A673 (cell line): Measurements from ENCODE around the gene ZSWIM8. TPM values are rescaled to one million over a fixed set of nuclear protein-coding genes. Genes with fewer than 3 reads are reported as not detected.
A peak's percentile ranks its signal among the peaks of the same experiment; 100 is the strongest.

Experiments used
- BruUV-seq: library from RNA; stranded (reverse); fragments of 400-500 nt; replicated peaks from 2 replicates; lab custom pipeline; 2021; lab: Mats Ljungman, UMichigan
- CTCF ChIA-PET: fragments of 300-600 bp; sonication (Branson Sonifier 250); formaldehyde crosslinking; loops from one replicate; lab custom pipeline; 2022; ENCODE audit warnings: antibody characterized with exemption; lab: Charles Lee
- POLR2A ChIA-PET: fragments of 300-600 bp; sonication (Branson Sonifier 250); formaldehyde crosslinking; loops from one replicate; lab custom pipeline; 2022; ENCODE audit warnings: antibody characterized with exemption; ENCODE audit not compliant: low non-redundant PET; lab: Charles Lee
- DNase-seq: peaks from one replicate; pipeline ENCODE4 v3.0.0-alpha.2; 2015; ENCODE audit warnings: low spot score
- H3K27ac ChIP-seq: fragments of 200-600 bp; sonication (generic); 2 replicates; pipeline ENCODE4 v1.5.1; 2016; ENCODE audit warnings: mixed run types, low read depth, mild to moderate bottlenecking, mixed read lengths, antibody characterized with exemption, low read length; ENCODE audit not compliant: poor library complexity, severe bottlenecking
- H3K27me3 ChIP-seq: fragments of 200-600 bp; sonication (generic); replicated peaks from 2 replicates; pipeline ENCODE4 v1.6.1; 2017; ENCODE audit warnings: mixed run types, low read depth, mild to moderate bottlenecking, mixed read lengths, antibody characterized with exemption, low read length; ENCODE audit not compliant: insufficient read depth, poor library complexity
- H3K36me3 ChIP-seq: fragments of 200-600 bp; sonication (generic); 2 replicates; pipeline ENCODE4 v1.6.1; 2016; ENCODE audit warnings: mixed run types, mild to moderate bottlenecking, mixed read lengths, antibody characterized with exemption, low read length; ENCODE audit not compliant: insufficient read depth, poor library complexity, severe bottlenecking
- H3K4me1 ChIP-seq: fragments of 200-600 bp; sonication (generic); 2 replicates; pipeline ENCODE4 v1.6.1; 2017; ENCODE audit warnings: mixed run types, mild to moderate bottlenecking, mixed read lengths, antibody characterized with exemption, low read length; ENCODE audit not compliant: insufficient read depth, poor library complexity, severe bottlenecking
- H3K4me3 ChIP-seq: fragments of 200-600 bp; sonication (generic); 2 replicates; pipeline ENCODE4 v1.5.1; 2016; ENCODE audit warnings: low read depth, mixed run types, mild to moderate bottlenecking, mixed read lengths, low read length; ENCODE audit not compliant: poor library complexity, severe bottlenecking
- H3K9me3 ChIP-seq: fragments of 200-600 bp; sonication (generic); 2 replicates; pipeline ENCODE4 v1.6.1; 2016; ENCODE audit warnings: mixed run types, low read depth, mild to moderate bottlenecking, mixed read lengths, antibody characterized with exemption, low read length; ENCODE audit not compliant: poor library complexity, severe bottlenecking
- CTCF ChIP-seq: fragments of 300-800, 200-600 bp; sonication (generic); conservative IDR thresholded peaks from 2 replicates; pipeline ENCODE4 v1.5.1; 2017; ENCODE audit warnings: low read depth, mild to moderate bottlenecking, antibody characterized with exemption, low read length, moderate library complexity, mixed read lengths
- EZH2 ChIP-seq: fragments of 200-600 bp; sonication (generic); IDR thresholded peaks from 2 replicates; pipeline ENCODE4 v1.6.1; 2017; ENCODE audit warnings: borderline replicate concordance, low read depth, mild to moderate bottlenecking, mixed read lengths, antibody characterized with exemption, low read length; ENCODE audit not compliant: poor library complexity, severe bottlenecking
- intact Hi-C: fragments of 100-400 bp; cut with micrococcal nuclease; formaldehyde crosslinking; loops from one replicate; pipeline ENCODE4 v1.10.0; 2022; ENCODE audit not compliant: unreplicated experiment
- total RNA-seq: library from RNA; stranded (reverse); gene quantifications from 2 replicates; pipeline ENCODE4 v1.2.3, GENCODE V29; 2021

ZSWIM8 gene
- total RNA-seq, 1 experiment from 2014 or later = 71.3 TPM

- H3K36me3 ChIP-seq = peaks cover 30% of the 10 kb centered on the region
- peak overlapping the region; percentile 87 for H3K27ac ChIP-seq
- ChIA-PET POLR2A (interaction anchor here (0.6 kb wide), 1 partner anchor 25 kb away, joined by 3 read pairs; no protein-coding TSS in a partner anchor), CTCF (interaction anchor here (0.6 kb wide), 1 partner anchor 107 kb away, joined by 3 read pairs; no protein-coding TSS in a partner anchor)
- H3K27me3 ChIP-seq = no peaks in the 10 kb centered on the region
- no peaks in the 10 kb centered on the region for H3K9me3 ChIP-seq
- H3K4me1 ChIP-seq = peaks cover 13% of the 10 kb centered on the region
- H3K4me3 ChIP-seq = peak overlapping the region; percentile 88
- intact Hi-C loops = no loop called here
- TF ChIP-seq CTCF (peak; percentile 29), EZH2 (no peak)
- no TSS peak for BruUV-seq
- peak; percentile 89 for DNase-seq
Observed at GRCh38 chr10:73772281-73773151, 12.9 kb upstream of the ZSWIM8 start.

GRCh38 chr10:73773152-73773879 lies 12.1 kb upstream of the ZSWIM8 start:
- peak overlapping the region; percentile 88 for H3K4me3 ChIP-seq
- H3K36me3 ChIP-seq = peaks cover 30% of the 10 kb centered on the region
- H3K4me1 ChIP-seq = peaks cover 13% of the 10 kb centered on the region
- TF ChIP-seq EZH2 (no peak), CTCF (no peak)
- no peaks in the 10 kb centered on the region for H3K27me3 ChIP-seq
- H3K27ac ChIP-seq = peak overlapping the region; percentile 87
- intact Hi-C loops = no loop called here
- ChIA-PET CTCF (no interaction called here), POLR2A (no interaction called here)
- no TSS peak for BruUV-seq
- DNase-seq = peak; percentile 16
- no peaks in the 10 kb centered on the region for H3K9me3 ChIP-seq

GRCh38 chr10:73774637-73775036 lies 10.8 kb upstream of the ZSWIM8 start:
- Histone ChIP-seq H3K4me3 (peak overlapping the region; percentile 88), H3K9me3 (no peaks in the 10 kb centered on the region), H3K36me3 (peaks cover 35% of the 10 kb centered on the region), H3K4me1 (peaks cover 13% of the 10 kb centered on the region), H3K27me3 (no peaks in the 10 kb centered on the region), H3K27ac (no peak overlapping the region)
- CTCF ChIA-PET = no interaction called here
- no peak for DNase-seq
- POLR2A ChIA-PET = no interaction called here
- BruUV-seq = no TSS peak
- TF ChIP-seq EZH2 = no peak
- TF ChIP-seq CTCF = no peak
- intact Hi-C loops = no loop called here
